KBM-7 (cell line): ENCODE results near the gene TDRD12.

ENCODE experiments used
- DNase-seq: peaks from one replicate; pipeline ENCODE4 v3.0.0-alpha.2; 2015
- in situ Hi-C: fragments of 300-500 bp; cut with MboI; formaldehyde crosslinking; loops from 2 replicates; pipeline ENCODE4 v1.14.3; 2020; ENCODE audit warnings: low sequenced_read_pairs, low pct_unique_long_range_greater_than_20kb, mixed read lengths

TDRD12 gene, protein sequence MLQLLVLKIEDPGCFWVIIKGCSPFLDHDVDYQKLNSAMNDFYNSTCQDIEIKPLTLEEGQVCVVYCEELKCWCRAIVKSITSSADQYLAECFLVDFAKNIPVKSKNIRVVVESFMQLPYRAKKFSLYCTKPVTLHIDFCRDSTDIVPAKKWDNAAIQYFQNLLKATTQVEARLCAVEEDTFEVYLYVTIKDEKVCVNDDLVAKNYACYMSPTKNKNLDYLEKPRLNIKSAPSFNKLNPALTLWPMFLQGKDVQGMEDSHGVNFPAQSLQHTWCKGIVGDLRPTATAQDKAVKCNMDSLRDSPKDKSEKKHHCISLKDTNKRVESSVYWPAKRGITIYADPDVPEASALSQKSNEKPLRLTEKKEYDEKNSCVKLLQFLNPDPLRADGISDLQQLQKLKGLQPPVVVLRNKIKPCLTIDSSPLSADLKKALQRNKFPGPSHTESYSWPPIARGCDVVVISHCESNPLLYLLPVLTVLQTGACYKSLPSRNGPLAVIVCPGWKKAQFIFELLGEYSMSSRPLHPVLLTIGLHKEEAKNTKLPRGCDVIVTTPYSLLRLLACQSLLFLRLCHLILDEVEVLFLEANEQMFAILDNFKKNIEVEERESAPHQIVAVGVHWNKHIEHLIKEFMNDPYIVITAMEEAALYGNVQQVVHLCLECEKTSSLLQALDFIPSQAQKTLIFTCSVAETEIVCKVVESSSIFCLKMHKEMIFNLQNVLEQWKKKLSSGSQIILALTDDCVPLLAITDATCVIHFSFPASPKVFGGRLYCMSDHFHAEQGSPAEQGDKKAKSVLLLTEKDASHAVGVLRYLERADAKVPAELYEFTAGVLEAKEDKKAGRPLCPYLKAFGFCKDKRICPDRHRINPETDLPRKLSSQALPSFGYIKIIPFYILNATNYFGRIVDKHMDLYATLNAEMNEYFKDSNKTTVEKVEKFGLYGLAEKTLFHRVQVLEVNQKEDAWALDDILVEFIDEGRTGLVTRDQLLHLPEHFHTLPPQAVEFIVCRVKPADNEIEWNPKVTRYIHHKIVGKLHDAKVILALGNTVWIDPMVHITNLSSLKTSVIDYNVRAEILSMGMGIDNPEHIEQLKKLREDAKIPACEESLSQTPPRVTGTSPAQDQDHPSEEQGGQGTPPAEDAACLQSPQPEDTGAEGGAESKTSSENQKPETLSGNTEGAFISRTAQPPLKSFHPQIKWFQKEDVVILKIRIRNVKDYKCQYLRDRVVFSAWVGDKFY (N-terminal part only)

DNA sequence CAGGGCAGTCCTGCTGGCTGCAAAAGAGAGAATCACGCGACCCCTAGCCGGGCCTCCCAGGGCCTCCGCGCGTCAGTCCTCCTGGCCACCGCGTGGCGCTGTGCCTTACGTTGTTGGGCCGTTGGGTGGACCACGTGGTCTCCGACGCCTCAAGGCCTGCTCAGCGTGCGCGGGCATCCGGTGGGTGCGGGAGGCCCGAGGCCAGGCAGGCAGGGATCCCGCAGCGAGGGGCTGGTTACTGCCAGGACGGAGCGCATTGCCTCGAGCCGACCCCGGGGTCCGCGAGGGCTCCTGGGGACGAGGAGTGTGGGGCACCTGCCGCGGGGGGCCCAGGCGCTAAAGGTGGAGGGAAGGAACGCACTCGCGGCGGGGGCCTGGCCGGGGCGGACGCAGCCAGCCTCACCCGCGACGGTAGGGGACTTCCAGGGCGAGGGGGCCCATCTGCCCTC, at the start of gene TDRD12:
Gene TDRD12, plus strand, starts transcription at position 157 of the 449 bp plus-strand sequence. CDS start 306 bp downstream, outside the sequence.
- in situ Hi-C loops, result no loop called here
- no peak for DNase-seq

DNA sequence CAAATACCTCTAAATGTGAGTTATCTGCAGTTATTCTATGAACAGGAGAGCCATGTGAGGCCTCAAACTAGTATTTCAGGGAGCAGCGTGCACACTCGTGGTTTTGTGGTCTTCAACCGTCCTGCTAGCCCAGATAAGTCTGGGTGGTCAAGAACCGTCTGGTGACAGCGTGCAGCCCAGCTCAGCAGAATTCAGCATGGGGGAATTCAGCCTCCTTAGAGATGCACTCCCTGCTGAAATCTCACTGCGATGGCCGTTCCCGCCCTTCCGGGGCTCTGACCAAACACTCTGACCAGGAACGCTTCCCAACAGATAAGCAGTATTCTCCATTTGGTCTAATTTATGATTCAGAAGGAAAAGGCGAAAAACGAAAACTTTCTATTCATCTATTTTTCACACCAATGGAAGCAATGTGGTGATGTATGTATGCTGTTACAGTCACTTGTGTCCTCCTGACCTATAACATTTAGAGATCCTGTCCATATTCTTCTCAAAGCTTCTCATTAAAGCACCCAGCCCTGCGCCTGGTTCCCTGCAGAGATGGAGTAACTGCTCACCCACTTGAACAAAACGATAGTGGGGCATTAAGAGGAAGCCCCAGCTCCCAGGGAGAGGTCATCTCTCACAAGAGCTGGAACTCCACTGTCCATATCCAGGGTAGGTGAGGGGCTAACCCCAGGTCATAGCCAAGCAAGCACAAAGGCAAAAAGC, 47.5 kb upstream of the TDRD12 start:
- DNase-seq, result peak; percentile 43
- in situ Hi-C loops, result no loop called here

DNA sequence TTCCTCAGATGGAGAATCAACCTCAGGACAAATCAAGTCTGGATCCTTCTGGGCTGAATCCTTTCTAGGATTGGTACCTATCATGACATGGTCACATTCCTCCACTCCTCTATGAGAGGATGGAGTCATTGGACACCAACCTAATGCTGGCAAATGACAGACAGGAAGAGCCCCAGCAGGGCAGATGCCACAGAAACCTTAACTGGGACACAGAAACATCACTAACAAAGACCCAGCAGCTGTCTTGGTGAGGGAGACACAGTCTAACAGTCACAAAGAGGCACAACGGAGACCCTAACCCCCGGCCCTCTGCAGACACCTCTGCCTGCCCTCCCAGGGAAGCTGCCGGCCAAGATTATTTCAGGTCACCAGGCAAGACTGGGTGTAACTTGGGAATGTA, 46.7 kb upstream of the TDRD12 start:
- no peak for DNase-seq
- in situ Hi-C loops, result no loop called here

DNA sequence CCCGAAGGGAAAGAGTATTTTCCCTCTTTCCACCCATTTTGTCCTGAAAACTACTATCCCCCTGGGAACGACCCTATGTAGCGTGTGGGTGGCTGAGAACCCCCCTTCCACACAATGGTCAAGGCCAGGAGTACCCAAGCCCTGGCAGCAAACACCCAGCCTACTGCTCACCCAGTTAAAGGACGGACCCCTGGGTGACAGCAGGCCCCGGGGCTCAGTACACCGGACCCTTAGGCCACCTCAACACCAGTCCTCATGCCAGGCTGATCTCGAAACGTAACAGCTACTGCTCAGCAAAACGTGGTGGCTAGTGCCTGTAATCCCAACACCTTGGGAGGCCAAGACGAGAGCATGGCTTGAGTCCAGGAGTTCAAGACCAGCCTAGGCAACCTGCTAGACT, 46.0 kb upstream of the TDRD12 start:
- no peak for DNase-seq
- in situ Hi-C loops, result no loop called here

DNA sequence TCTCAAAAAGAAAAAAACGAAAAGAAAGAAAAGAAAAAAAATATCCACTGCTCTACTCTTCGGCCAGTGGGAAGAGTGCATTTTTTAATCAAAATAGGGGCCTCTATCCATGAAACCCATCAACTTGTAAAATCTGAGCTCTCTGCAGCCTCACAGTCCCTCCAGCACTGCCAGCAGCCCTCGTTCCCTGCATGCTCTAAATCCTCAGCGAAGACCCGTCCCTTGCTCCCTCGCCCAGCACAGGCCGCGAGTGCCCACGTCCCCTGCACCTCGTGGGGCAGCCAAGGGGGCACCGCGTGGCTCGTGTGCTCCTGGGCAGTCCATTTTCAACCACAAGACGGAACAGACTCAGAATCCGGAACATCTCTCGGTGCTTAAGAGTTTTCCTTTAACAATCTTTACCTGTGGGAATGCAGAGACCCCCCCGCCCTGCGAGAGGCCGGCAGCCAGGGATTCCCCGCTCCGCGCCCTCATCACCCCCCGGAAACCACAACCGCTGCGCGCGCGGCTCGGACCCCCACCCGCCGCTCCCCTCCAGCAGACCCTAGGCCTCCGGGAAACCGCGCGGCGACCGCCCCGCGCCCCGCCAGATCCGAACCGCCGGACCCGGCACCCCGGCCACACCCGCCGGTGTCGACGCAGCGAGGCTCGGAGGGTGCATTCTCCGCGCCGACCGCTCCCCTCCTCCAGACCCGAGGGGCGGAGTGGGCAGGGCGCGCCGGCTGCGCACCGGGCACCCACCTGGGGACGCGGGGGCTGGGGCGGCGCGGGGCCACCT, 45.2 kb upstream of the TDRD12 start:
- peak; percentile 26 for DNase-seq
- in situ Hi-C loops, result no loop called here

DNA sequence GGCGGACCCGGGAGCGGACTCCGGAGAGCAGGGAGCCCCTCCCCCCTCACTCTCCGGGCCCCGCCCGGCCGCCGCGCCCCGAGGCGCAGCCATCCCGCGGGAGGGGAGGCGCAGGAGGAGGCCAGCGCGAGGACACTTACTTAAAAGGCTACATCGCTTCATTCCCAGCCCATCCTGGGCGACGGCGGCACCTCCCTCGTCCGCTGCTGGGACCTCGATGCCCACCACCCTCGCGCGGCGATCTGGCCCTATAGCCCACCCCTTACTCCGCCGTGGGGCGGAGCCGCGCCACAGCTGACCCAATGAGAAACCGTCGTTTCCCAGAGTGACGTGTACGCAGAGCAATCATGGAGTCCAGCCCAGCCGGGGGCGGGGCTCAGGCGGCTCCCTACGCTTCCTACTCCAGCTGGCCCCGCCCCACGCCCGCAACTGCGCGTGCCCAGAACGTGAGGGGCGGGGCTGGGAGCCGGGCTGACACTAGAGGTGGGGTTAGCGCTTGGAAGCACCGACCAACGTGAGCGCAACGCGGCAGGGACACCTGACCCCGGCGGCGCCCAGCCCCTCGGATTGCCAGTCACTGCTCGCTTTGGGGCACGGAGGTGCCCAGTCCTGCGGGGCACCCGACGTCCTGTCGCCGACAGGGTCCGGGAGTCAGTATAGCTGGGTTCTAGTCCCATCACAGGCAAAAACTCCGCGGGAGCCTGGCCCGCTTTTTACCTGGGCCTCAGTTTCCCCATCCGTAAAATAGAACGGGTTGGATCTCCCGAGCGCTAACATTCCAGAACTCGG, 44.4 kb upstream of the TDRD12 start, which contains the start of gene ANKRD27:
Gene ANKRD27, minus strand, starts transcription at position 250 of the 789 bp plus-strand sequence. CDS start 16,165 bp downstream, outside the sequence.
- DNase-seq, result peak; percentile 98
- in situ Hi-C loops, result no loop called here

DNA sequence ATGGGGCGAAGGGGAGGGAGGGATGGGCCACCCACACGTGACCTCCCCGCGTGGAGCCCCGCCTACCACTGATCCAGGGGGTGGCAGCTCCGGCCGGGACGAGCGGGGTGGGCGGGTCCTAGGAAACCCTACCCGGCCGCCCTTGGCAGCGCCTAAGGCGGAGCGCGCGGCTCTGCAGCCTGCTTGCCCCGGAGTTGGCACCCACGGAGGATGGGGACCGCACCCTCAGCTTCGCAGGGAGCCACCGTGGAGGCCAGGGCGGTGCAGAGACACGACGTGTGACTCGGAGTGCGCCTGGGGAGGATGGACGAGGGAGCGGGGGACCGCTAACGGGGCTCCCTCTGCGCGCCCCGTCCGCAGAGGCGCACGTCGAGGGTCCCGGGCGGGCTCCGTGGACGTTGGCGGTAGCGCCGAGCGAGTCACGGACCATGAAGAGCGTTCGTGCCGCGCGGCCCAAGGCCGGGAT, 43.8 kb upstream of the TDRD12 start, which contains the start of gene RGS9BP:
Gene RGS9BP, plus strand, starts transcription at position 129 of the 466 bp plus-strand sequence. CDS start 416 bp downstream, outside the sequence.
- peak; percentile 70 for DNase-seq
- in situ Hi-C loops, result no loop called here

DNA sequence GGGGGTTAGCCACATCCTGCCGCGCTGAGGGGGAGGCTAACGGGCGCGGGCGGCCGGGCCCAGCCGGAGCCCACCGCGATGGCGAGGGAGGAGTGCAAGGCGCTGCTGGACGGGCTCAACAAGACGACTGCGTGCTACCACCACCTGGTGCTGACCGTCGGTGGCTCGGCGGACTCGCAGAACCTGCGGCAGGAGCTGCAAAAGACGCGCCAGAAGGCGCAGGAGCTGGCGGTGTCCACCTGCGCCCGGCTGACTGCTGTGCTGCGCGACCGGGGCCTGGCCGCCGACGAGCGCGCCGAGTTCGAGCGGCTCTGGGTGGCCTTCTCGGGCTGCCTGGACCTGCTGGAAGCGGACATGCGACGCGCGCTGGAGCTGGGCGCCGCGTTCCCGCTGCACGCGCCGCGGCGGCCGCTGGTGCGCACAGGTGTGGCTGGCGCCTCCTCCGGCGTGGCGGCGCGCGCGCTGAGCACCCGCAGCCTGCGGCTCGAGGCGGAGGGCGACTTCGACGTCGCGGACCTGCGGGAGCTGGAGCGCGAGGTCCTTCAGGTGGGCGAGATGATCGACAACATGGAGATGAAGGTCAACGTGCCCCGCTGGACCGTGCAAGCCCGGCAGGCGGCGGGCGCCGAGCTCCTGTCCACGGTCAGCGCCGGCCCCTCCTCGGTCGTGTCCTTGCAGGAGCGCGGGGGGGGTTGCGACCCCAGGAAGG, 43.2 kb upstream of the TDRD12 start:
- in situ Hi-C loops, result no loop called here

DNA sequence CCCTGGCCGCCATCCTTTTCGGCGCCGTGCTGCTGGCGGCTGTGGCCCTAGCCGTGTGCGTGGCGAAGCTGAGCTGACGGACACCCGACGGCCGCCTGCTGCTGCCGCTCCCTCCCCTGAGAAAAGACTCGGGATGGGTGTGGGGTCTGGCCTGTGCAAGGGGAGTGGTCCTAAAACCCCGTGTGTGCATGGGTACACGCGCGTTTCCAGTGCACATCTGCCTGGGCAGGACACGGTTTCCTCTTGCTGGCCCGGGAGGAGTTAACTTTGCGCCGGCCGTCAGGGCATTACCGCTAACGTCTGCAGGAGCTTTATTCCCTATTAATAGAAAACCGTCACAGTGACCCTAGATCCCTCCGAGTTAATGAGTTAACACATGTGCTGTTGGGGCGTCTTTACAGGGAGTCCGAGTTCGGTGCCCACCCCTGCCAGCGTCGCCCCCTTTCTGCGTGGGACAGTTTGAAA, 42.6 kb upstream of the TDRD12 start:
- in situ Hi-C loops, result no loop called here
- no peak for DNase-seq

More for the DNA sequence above, 43.2 kb upstream of the TDRD12 start:
- DNase-seq, result no peak

DNA sequence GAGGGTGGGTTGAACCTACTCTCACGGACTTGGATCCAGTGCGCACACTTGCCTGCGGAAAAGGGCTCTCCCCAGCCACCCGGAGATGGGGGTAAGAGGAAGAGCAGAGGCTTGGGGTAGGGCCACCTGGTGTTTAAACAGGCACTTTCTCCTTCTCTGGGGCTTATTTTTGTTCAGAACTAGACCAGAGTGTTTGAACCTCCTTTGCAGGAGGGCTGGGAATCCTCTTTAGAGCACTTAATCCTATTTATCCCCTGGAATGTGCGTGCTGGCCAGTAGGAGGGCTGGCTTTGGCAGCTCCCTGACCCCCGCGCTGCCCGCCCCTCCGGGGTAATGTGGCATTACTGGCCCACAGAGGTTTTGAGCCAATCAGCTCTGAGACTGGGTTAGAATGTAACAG, 41.9 kb upstream of the TDRD12 start:
- in situ Hi-C loops, result no loop called here
- no peak for DNase-seq

DNA sequence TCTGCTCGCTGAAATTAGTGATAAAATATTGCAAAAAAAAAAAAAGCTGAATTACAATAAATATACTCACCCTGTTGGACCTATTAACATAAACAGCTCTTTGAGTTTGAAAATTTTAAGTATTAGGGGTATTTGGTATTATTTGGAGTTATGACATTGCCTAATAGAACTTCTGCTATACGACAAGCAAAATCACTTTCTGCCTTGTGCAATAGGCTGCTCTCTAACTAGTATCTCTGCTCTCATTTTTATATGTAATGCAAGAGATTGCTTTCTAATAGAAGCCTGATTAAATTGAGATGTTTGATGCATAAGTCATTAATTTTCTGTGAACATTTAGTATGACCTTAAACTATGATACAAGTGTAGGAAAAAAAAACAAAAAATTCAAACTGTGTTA, 38.6 kb upstream of the TDRD12 start:
- DNase-seq, result no peak
- in situ Hi-C loops, result no loop called here

DNA sequence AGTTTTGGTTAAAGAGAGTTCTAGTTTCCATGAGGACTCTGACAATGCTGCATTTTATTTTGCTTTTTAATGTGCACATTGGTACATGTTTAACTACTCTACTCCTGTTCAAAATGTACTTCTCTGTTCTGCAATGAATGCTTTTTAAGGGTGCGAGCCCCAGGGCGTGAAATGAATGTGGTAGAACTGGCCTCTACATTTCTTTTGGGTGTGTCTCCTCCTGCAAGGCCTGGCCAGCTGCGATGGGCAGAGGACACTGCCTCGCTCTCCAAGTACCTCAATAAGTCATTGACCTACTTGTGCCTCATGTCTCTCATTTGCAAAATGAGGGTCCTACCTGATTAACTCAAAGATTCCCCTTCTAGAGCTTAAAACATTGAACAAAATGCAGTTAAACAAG, 37.2 kb upstream of the TDRD12 start:
- in situ Hi-C loops, result no loop called here

DNA sequence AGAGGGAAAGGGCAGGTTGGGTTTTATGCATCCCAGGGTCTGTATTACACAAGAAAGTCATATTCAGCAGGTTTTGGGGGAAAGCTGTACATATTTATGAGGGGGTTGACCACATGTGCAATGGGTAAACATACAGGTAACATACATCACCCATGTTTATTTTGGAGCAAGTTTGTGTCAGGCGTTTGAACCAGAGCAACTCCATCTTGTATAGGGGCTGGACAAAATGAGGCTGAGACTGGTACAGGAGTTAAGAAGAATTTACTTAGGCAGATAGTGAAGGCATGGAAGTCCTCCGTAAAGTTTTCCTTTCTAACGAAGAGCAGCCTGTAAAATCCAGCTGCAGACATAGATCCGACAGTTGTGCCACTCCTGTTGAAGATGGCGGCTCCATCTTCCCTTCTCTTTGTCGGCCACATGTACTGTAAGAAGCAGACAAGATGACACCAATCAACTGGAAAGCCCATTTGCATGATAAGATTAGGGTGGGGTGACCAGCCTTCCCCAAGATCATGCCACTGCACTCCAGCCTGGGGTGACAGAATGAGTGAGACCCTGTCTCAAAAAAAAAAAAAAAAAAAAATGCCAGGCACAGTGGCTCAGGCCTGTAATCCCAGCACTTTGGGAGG, 32.6 kb upstream of the TDRD12 start:
- in situ Hi-C loops, result no loop called here
- DNase-seq, result no peak

More for the DNA sequence above, 37.2 kb upstream of the TDRD12 start:
- DNase-seq, result no peak

DNA sequence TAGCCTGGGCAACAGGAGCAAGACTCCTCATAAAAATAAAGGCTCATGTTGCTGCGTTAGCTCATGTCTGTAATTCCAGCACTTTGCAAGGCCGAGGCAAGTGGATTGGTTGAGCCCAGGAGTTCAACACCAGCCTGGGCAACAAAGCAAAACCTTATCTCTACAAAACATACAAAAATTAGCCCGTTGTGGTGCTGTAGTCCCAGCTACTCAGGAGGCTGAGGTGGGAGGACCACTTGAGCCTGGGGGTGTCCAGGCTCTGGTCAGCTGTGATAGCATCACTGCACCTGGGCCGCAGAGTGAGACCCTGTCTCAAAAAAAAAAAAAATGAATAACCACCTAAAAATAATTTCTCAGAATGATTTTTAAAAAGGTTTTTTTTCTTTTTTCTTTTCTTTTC, 31.9 kb upstream of the TDRD12 start:
- no peak for DNase-seq
- in situ Hi-C loops, result no loop called here

DNA sequence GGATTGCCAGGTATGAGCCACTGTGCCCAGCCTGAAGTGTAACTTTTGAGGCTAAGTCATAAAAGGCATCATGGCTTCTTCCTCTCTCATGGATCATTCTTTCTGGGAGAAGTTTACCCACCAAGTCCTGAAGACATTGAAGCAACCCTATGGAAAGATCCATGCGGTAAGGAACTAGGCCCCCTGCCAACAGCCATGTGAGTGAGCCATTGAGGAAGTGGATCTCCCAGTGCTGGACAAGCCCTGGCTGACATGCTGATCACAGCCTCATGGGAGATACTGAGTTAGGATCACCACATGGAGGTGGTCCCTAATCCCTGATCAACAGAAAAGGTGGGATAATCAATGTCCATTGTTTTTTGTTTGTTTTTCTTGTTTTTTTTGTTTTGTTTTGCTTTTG, 31.3 kb upstream of the TDRD12 start:
- in situ Hi-C loops, result no loop called here
- no peak for DNase-seq
